Measurements from ENCODE around the gene STARD9.
A peak's percentile ranks its signal among the peaks of the same experiment; 100 is the strongest.
"Not testable (repeated sequence)": the region's sequence is repeated elsewhere in the genome, so short reads cannot be mapped to it uniquely, and the experiment has no call there.

Gene STARD9

GRCh38 chr15:42549032-42549491 is 26.3 kb upstream of the STARD9 start:
- TF ChIP-seq ZFX (IDR thresholded peaks at IDR 0.05) (no peak), CTCF (conservative IDR thresholded peaks at IDR 0.05) (no peak)

GRCh38 chr15:42549741-42550392 is 25.5 kb upstream of the STARD9 start:
- TF ChIP-seq ZFX (IDR thresholded peaks at IDR 0.05) (no peak), CTCF (conservative IDR thresholded peaks at IDR 0.05) (no peak)
- peak overlapping the region; percentile 82 for H3K27ac ChIP-seq

More at GRCh38 chr15:42549032-42549491, 26.3 kb upstream of the STARD9 start:
- peak overlapping the region; percentile 82 for H3K27ac ChIP-seq

- H3K27ac ChIP-seq = no peak overlapping the region
- TF ChIP-seq ZFX (IDR thresholded peaks at IDR 0.05) (no peak), CTCF (conservative IDR thresholded peaks at IDR 0.05) (no peak)
Observed at GRCh38 chr15:42553554-42553953, 21.9 kb upstream of the STARD9 start.

- H3K27ac ChIP-seq = not testable (repeated sequence)
Observed at GRCh38 chr15:42556550-42557207, 18.7 kb upstream of the STARD9 start.

GRCh38 chr15:42558739-42559138 is 16.7 kb upstream of the STARD9 start:
- no peak overlapping the region for H3K27ac ChIP-seq
- TF ChIP-seq CTCF (conservative IDR thresholded peaks at IDR 0.05) = no peak
- no peak for TF ChIP-seq ZFX (IDR thresholded peaks at IDR 0.05)

- H3K27ac ChIP-seq = peak overlapping the region; percentile 46
Observed at GRCh38 chr15:42576040-42576594, 711 bp downstream of the STARD9 start.

GRCh38 chr15:42576776-42577175 is 1.4 kb downstream of the STARD9 start:
- no peak for TF ChIP-seq CTCF (conservative IDR thresholded peaks at IDR 0.05)
- TF ChIP-seq ZFX (IDR thresholded peaks at IDR 0.05) = no peak
- H3K27ac ChIP-seq = no peak overlapping the region

More at GRCh38 chr15:42576040-42576594, 711 bp downstream of the STARD9 start:
- TF ChIP-seq CTCF (conservative IDR thresholded peaks at IDR 0.05) = no peak
- no peak for TF ChIP-seq ZFX (IDR thresholded peaks at IDR 0.05)
